ENCODE data around the gene RAB36. TPM values are rescaled to one million over a fixed set of nuclear protein-coding genes. Genes with fewer than 3 reads are reported as not detected.

The RAB36 gene
- total RNA-seq, 4 donors from 2014 or later: 0.38 to 1.0 (median 0.57) TPM

GRCh38 chr22:23100124-23100801 is 45.0 kb upstream of the RAB36 start:
- TF ChIP-seq CTCF (IDR thresholded peaks at IDR 0.05; ENCODE audit: low read depth): no peak

- no peak for TF ChIP-seq CTCF (IDR thresholded peaks at IDR 0.05; ENCODE audit: low read depth)
Measured at GRCh38 chr22:23101524-23101923, 43.8 kb upstream of the RAB36 start.

- TF ChIP-seq CTCF (IDR thresholded peaks at IDR 0.05; ENCODE audit: low read depth): no peak
Measured at GRCh38 chr22:23102002-23102655, 43.1 kb upstream of the RAB36 start.

GRCh38 chr22:23102776-23103175 is 42.5 kb upstream of the RAB36 start:
- no peak for TF ChIP-seq CTCF (IDR thresholded peaks at IDR 0.05; ENCODE audit: low read depth)

- no peak for TF ChIP-seq CTCF (IDR thresholded peaks at IDR 0.05; ENCODE audit: low read depth)
Measured at GRCh38 chr22:23103199-23103954, 41.9 kb upstream of the RAB36 start.

GRCh38 chr22:23104187-23104971 is 40.9 kb upstream of the RAB36 start:
- no peak for TF ChIP-seq CTCF (IDR thresholded peaks at IDR 0.05; ENCODE audit: low read depth)

All from subcutaneous adipose tissue (tissue), 4 donors.